ENCODE measurements around the gene SYP.

DNA sequence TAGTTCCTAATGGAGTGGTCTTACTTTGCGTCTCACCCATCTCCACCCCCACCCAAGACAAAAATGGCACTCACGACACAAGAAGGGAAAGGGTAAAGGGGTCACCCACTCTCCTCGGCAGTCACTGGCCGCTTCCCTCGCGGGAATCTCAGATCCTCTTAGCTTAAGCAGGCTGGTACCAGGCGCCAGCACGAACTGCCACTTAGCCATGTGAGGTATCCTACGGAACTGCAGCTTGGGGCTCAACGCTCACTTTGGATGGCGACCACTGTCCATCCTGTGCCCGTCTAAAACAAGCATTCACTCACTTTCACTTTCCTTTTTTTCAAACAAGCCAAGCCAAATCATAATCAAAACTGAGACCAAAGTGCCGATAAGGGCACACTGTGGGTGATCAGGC is 52.1 kb downstream of the SYP start:
- TF ChIP-seq EZH2phosphoT487 (IDR thresholded peaks at IDR 0.05; ENCODE audit: low read depth, severe bottlenecking, unreplicated experiment), result no peak
- TF ChIP-seq, protein P1, sequence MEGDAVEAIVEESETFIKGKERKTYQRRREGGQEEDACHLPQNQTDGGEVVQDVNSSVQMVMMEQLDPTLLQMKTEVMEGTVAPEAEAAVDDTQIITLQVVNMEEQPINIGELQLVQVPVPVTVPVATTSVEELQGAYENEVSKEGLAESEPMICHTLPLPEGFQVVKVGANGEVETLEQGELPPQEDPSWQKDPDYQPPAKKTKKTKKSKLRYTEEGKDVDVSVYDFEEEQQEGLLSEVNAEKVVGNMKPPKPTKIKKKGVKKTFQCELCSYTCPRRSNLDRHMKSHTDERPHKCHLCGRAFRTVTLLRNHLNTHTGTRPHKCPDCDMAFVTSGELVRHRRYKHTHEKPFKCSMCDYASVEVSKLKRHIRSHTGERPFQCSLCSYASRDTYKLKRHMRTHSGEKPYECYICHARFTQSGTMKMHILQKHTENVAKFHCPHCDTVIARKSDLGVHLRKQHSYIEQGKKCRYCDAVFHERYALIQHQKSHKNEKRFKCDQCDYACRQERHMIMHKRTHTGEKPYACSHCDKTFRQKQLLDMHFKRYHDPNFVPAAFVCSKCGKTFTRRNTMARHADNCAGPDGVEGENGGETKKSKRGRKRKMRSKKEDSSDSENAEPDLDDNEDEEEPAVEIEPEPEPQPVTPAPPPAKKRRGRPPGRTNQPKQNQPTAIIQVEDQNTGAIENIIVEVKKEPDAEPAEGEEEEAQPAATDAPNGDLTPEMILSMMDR (IDR thresholded peaks at IDR 0.05; ENCODE audit: poor library complexity), result no peak

Measured in hepatocyte (in vitro differentiated cells).